ENCODE measurements around the gene FSD1. TPM values are rescaled to one million over a fixed set of nuclear protein-coding genes. Genes with fewer than 3 reads are reported as not detected.

FSD1 gene
- total and polyA plus RNA-seq, 9 of the 15 experiments (the other 6 are each of a cell fraction or from before 2014, with no cell fraction given), result 0.11 to 1.9 (median 0.94) TPM; not detected in 1

DNA sequence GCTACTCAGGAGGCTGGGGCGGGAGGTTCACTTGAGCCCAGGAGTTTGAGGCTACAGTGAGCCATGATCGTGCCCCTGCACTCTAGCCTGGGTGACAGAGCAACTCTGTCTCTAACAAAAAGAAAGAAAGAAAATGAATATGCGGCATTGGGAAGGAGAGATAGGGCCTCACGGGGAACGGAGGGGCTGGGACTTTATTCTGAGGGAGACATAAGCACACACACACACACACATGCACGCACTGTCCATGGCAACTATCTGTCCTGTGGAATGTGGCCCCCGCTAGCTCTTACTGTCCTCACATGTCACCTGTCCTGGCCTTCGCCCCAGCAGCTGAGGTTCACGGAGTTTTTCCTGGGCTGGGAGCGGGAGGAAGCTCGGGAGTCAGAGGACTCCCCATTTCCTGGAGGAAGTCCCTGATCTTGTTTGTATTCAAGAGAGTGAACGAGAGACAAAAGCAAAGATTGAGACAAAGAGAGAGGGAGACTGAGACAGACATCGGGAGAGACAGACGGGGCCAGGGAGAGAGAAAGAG lies 33.6 kb downstream of the FSD1 start (continued):
- TF ChIP-seq, protein P1, sequence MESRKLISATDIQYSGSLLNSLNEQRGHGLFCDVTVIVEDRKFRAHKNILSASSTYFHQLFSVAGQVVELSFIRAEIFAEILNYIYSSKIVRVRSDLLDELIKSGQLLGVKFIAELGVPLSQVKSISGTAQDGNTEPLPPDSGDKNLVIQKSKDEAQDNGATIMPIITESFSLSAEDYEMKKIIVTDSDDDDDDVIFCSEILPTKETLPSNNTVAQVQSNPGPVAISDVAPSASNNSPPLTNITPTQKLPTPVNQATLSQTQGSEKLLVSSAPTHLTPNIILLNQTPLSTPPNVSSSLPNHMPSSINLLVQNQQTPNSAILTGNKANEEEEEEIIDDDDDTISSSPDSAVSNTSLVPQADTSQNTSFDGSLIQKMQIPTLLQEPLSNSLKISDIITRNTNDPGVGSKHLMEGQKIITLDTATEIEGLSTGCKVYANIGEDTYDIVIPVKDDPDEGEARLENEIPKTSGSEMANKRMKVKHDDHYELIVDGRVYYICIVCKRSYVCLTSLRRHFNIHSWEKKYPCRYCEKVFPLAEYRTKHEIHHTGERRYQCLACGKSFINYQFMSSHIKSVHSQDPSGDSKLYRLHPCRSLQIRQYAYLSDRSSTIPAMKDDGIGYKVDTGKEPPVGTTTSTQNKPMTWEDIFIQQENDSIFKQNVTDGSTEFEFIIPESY (CRISPR knock-in tag; IDR thresholded peaks at IDR 0.05), result no peak
- no peak for TF ChIP-seq EZH2 (IDR thresholded peaks at IDR 0.05; ENCODE audit: borderline replicate concordance, low read depth, low read length)
- TF ChIP-seq PPARD (CRISPR knock-in tag; IDR thresholded peaks at IDR 0.05), result no peak
- peak; percentile 29; the same call in 1 of the 2 replicates for TF ChIP-seq POLR2A (conservative IDR thresholded peaks at IDR 0.05)
- TF ChIP-seq, protein P2, sequence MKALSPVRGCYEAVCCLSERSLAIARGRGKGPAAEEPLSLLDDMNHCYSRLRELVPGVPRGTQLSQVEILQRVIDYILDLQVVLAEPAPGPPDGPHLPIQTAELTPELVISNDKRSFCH (CRISPR knock-in tag; IDR thresholded peaks at IDR 0.05), result no peak
- TF ChIP-seq, protein P2 (tag; IDR thresholded peaks at IDR 0.05), result peak; percentile 34; the same call in 1 of the 2 replicates
- TF ChIP-seq ZNF121 (CRISPR knock-in tag; conservative IDR thresholded peaks at IDR 0.05), result no peak
- no peak for TF ChIP-seq MCM3 (IDR thresholded peaks at IDR 0.05)
- TF ChIP-seq, protein P3, sequence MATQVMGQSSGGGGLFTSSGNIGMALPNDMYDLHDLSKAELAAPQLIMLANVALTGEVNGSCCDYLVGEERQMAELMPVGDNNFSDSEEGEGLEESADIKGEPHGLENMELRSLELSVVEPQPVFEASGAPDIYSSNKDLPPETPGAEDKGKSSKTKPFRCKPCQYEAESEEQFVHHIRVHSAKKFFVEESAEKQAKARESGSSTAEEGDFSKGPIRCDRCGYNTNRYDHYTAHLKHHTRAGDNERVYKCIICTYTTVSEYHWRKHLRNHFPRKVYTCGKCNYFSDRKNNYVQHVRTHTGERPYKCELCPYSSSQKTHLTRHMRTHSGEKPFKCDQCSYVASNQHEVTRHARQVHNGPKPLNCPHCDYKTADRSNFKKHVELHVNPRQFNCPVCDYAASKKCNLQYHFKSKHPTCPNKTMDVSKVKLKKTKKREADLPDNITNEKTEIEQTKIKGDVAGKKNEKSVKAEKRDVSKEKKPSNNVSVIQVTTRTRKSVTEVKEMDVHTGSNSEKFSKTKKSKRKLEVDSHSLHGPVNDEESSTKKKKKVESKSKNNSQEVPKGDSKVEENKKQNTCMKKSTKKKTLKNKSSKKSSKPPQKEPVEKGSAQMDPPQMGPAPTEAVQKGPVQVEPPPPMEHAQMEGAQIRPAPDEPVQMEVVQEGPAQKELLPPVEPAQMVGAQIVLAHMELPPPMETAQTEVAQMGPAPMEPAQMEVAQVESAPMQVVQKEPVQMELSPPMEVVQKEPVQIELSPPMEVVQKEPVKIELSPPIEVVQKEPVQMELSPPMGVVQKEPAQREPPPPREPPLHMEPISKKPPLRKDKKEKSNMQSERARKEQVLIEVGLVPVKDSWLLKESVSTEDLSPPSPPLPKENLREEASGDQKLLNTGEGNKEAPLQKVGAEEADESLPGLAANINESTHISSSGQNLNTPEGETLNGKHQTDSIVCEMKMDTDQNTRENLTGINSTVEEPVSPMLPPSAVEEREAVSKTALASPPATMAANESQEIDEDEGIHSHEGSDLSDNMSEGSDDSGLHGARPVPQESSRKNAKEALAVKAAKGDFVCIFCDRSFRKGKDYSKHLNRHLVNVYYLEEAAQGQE (IDR thresholded peaks at IDR 0.05; ENCODE audit: borderline replicate concordance), result no peak
- TF ChIP-seq, protein P3 (CRISPR knock-in tag; IDR thresholded peaks at IDR 0.05; ENCODE audit: low read depth), result no peak
- TF ChIP-seq ZC3H11A (IDR thresholded peaks at IDR 0.05; ENCODE audit: low read depth, low read length), result no peak
- TF ChIP-seq, protein P4, sequence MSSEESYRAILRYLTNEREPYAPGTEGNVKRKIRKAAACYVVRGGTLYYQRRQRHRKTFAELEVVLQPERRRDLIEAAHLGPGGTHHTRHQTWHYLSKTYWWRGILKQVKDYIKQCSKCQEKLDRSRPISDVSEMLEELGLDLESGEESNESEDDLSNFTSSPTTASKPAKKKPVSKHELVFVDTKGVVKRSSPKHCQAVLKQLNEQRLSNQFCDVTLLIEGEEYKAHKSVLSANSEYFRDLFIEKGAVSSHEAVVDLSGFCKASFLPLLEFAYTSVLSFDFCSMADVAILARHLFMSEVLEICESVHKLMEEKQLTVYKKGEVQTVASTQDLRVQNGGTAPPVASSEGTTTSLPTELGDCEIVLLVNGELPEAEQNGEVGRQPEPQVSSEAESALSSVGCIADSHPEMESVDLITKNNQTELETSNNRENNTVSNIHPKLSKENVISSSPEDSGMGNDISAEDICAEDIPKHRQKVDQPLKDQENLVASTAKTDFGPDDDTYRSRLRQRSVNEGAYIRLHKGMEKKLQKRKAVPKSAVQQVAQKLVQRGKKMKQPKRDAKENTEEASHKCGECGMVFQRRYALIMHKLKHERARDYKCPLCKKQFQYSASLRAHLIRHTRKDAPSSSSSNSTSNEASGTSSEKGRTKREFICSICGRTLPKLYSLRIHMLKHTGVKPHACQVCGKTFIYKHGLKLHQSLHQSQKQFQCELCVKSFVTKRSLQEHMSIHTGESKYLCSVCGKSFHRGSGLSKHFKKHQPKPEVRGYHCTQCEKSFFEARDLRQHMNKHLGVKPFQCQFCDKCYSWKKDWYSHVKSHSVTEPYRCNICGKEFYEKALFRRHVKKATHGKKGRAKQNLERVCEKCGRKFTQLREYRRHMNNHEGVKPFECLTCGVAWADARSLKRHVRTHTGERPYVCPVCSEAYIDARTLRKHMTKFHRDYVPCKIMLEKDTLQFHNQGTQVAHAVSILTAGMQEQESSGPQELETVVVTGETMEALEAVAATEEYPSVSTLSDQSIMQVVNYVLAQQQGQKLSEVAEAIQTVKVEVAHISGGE (CRISPR knock-in tag; IDR thresholded peaks at IDR 0.05), result 0 out of 6 replicates have a peak, but pooled peaks of 1 of the 3 experiments have one; percentile 22
